Thyroid gland (tissue), 4 donors: ENCODE measurements around the gene AP3S2.

ENCODE experiments used
- CTCF ChIP-seq, 6 experiments: fragments of 200-600 bp in 3 of 6; fragments of 450-650 bp in 3 of 6; sonication (generic) in 3 of 6; IDR thresholded peaks; one replicate each; pipeline ENCODE4 v1.5.1; 2016 to 2019; ENCODE audit warnings: antibody characterized with exemption in 6 of 6, mild to moderate bottlenecking in 2 of 6, inconsistent platforms in 1 of 6, moderate library complexity in 1 of 6
- POLR2A ChIP-seq, 2 donors: fragments of 450-650 bp; IDR thresholded peaks; one replicate each; pipeline ENCODE4 v1.6.1; 2017; ENCODE audit warnings: antibody characterized with exemption in 2 of 2, mild to moderate bottlenecking in 2 of 2, moderate library complexity in 1 of 2

GRCh38 chr15:89851673-89852341, 42.0 kb downstream of the AP3S2 start:
- no peak for TF ChIP-seq POLR2A (IDR thresholded peaks at IDR 0.05)
- TF ChIP-seq CTCF (IDR thresholded peaks at IDR 0.05) = no peak
